ENCODE results near the gene IRF2.

IRF2 gene

DNA sequence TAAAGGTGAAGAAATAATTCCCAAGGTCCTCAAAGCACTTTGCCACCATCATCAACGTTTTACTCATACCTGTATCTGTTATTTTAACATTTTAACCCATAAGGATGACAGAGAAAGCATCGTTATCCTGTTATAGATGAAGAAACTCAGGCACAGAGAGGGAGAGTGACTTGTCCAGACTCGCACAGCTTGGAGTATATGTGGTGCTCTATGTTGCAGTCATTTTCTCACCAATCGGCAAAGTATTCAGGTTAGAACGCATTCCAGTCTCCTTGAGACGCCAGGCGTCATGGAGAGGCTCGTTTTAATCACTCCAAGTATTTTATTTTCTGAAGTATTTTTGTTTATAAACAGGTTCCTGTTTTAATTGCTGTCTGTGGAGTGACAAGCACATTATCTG is 73.5 kb downstream of the IRF2 start:
- peaks cover 24% of the 10 kb centered on the region for H3K36me3 ChIP-seq (ENCODE audit: insufficient read depth, low read depth, low read length)
- H3K4me3 ChIP-seq (ENCODE audit: low read length): peak overlapping the region; percentile 34; the same call in 1 of the 2 replicates
- peak overlapping the region; percentile 80 for H3K27ac ChIP-seq (ENCODE audit: low read length)
- no peaks in the 10 kb centered on the region for H3K27me3 ChIP-seq (ENCODE audit: insufficient read depth, low read length)
- H3K9me3 ChIP-seq (ENCODE audit: insufficient read depth, low read depth, low read length): no peaks in the 10 kb centered on the region
- peaks cover 30% of the 10 kb centered on the region for H3K4me1 ChIP-seq (ENCODE audit: insufficient read depth, low read length)
- peak overlapping the region; percentile 63; the same call in 1 of the 2 replicates for H3K9ac ChIP-seq (ENCODE audit: low read depth, low read length)

DNA sequence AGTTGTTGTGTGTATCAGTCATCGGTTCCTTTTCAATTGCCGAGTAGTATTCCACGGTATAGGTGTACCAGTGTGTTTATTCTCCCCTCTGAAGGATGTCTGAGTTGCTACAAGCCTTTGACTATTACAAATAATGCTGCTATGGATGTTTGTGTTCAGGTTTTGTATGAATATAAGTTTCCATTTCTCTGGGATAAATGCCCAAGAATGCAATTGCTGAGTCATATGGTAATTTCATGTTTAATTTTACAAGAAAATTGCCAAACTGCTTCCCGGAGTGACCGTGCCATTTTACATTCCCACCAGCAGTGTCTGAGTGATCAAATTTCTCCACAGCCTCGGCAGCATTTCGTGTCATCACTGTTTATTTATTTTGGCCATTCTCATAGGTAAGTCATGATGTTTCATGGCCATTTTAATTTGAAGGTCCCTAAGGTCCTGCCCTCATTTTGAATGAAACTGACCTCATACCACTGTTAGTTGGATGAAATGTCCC is 73.9 kb downstream of the IRF2 start:
- H3K27ac ChIP-seq (ENCODE audit: low read length): peak overlapping the region; percentile 43
- H3K4me1 ChIP-seq (ENCODE audit: insufficient read depth, low read length): peaks cover 30% of the 10 kb centered on the region
- no peaks in the 10 kb centered on the region for H3K9me3 ChIP-seq (ENCODE audit: insufficient read depth, low read depth, low read length)
- peaks cover 24% of the 10 kb centered on the region for H3K36me3 ChIP-seq (ENCODE audit: insufficient read depth, low read depth, low read length)
- peak overlapping the region; percentile 63; the same call in 1 of the 2 replicates for H3K9ac ChIP-seq (ENCODE audit: low read depth, low read length)
- H3K27me3 ChIP-seq (ENCODE audit: insufficient read depth, low read length): no peaks in the 10 kb centered on the region
- no peak overlapping the region for H3K4me3 ChIP-seq (ENCODE audit: low read length)

DNA sequence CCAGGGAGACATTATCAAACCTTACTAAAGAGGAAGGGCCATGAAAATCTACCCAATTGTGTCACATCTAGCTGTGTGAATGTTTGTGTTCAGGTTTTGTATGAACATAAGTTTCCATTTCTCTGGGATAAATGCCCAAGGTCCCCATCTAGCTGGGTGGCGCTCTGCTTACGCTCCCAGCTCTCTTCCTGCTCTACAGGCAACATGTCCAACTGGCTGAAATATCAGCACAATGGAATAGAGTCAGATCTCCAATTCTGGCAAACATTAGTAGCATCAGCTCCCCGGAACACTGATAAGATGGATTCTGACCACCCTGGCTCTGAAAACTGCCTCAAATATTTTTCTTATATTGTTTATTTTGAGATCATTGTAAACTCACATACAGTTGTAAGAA is 74.8 kb downstream of the IRF2 start:
- Histone ChIP-seq H3K27ac (ENCODE audit: low read length) (no peak overlapping the region), H3K4me1 (ENCODE audit: insufficient read depth, low read length) (peaks cover 30% of the 10 kb centered on the region), H3K27me3 (ENCODE audit: insufficient read depth, low read length) (no peaks in the 10 kb centered on the region), H3K9me3 (ENCODE audit: insufficient read depth, low read depth, low read length) (no peaks in the 10 kb centered on the region), H3K36me3 (ENCODE audit: insufficient read depth, low read depth, low read length) (peaks cover 28% of the 10 kb centered on the region), H3K9ac (ENCODE audit: low read depth, low read length) (no peak overlapping the region), H3K4me3 (ENCODE audit: low read length) (no peak overlapping the region)

DNA sequence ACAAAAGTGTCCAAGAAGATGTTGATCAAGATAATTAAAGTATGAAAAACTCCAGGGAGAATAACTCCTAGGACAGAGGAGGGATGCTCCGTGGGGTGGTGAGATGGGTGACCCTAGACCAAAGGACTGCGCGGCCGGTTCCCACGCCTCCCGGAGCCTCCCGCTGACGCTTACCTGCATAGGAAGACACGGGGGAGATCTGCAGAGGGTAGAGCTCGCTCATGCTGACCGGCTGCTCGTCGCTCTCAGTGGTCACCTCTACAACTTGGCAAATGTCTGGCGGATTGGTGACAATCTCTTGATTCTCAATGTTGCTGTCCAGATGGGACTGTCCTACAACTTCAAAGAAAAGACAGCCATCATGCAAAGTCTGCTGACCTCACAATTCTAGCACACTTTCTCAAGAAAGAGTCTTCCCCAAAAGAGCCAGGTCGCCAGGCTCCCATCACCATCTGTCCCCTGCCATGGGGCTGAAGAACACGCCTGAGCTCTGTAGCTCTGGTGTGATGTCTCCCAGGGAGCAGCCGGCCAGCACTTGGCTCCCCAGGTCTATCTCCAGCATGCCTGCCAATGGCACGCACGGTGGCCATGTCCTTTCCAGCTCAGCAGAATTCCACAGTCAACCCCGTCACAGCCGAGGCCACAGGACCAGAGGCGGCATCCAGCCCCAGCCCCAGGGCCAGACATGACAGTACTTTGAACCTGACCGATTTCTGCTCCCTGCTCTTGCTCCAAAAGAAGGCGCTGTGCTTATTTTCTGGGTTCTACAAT is 75.4 kb downstream of the IRF2 start:
- no peak overlapping the region for H3K9ac ChIP-seq (ENCODE audit: low read depth, low read length)
- H3K36me3 ChIP-seq (ENCODE audit: insufficient read depth, low read depth, low read length): peaks cover 34% of the 10 kb centered on the region
- H3K27me3 ChIP-seq (ENCODE audit: insufficient read depth, low read length): no peaks in the 10 kb centered on the region
- no peak overlapping the region for H3K4me3 ChIP-seq (ENCODE audit: low read length)
- no peak overlapping the region for H3K27ac ChIP-seq (ENCODE audit: low read length)
- H3K9me3 ChIP-seq (ENCODE audit: insufficient read depth, low read depth, low read length): no peaks in the 10 kb centered on the region
- peaks cover 30% of the 10 kb centered on the region for H3K4me1 ChIP-seq (ENCODE audit: insufficient read depth, low read length)

DNA sequence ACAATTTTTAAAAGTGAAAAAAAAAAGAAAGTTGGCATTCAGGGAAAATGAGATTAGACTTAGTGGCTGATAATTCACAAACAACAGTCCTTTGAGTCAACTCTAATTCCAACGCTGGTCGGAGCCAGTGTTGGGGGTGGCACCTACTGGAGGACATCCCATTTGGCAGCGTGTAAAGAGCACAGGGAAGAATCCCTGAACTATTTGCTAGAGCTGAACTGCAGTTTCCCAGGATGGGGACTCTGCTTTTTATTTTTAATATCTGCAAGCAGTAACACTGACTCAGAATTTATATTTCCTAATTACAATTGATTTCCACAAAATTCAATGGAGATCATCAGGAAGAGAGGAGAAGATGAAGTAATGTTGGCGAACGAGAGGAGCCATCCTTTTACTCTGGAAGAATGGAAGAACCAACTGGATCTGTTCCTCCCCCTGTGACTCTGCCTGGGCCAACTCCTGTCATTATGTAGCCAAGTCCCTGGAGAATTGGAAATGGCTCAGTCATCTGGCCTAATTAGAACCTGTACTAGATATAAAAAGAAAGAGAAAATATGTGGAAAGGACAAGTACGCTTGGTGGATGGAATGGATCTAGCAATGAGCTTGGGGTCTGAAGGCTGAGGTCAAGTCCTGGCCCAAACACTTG is 76.7 kb downstream of the IRF2 start:
- H3K27ac ChIP-seq (ENCODE audit: low read length): no peak overlapping the region
- H3K9me3 ChIP-seq (ENCODE audit: insufficient read depth, low read depth, low read length): no peaks in the 10 kb centered on the region
- H3K4me3 ChIP-seq (ENCODE audit: low read length): no peak overlapping the region
- peaks cover 21% of the 10 kb centered on the region for H3K4me1 ChIP-seq (ENCODE audit: insufficient read depth, low read length)
- H3K36me3 ChIP-seq (ENCODE audit: insufficient read depth, low read depth, low read length): peaks cover 43% of the 10 kb centered on the region
- H3K27me3 ChIP-seq (ENCODE audit: insufficient read depth, low read length): no peaks in the 10 kb centered on the region
- no peak overlapping the region for H3K9ac ChIP-seq (ENCODE audit: low read depth, low read length)

DNA sequence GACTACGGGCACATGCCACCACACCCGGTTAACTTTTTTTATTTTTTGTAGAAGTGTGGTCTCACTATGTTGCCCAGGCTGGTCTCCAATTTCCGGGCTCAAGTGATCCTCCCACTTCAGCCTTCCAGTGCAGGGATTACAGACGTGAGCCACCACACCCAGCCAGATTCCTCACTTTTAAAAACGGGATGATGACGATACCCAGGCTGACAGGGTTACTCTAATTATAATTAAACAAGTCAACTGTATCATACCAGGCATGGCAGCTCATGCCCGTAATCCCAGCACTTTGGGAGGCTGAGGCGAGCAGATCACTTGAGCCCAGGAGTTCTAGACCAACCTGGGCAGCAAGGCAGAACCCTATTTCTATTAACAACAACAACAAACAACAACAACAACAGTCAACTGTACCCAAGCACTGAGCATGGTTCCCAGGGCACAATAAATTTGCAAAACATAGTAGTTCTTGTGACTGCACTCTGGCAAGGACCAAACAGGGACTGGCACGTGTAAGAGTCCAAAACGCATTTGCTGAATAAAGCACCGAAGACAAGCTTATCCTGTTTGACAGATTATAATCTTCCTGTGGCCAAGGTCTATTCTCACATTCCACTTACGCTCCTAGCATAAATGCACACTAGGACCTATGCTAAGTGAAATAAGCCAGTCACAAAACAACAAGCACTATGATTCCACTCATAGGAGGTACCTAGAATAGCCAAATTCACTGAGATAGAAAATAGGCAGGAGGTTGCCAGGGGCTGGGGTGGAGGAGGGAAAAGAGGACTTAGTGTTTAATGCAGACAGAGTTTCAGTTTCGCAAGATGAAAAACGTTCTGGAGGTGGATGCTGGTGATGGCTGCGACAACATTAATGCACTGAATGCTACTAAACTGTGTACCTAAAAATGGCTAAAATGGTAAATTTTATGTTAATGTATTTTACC is 77.5 kb downstream of the IRF2 start:
- H3K4me1 ChIP-seq (ENCODE audit: insufficient read depth, low read length): peaks cover 14% of the 10 kb centered on the region
- H3K4me3 ChIP-seq (ENCODE audit: low read length): no peak overlapping the region
- H3K9me3 ChIP-seq (ENCODE audit: insufficient read depth, low read depth, low read length): no peaks in the 10 kb centered on the region
- no peak overlapping the region for H3K9ac ChIP-seq (ENCODE audit: low read depth, low read length)
- no peak overlapping the region for H3K27ac ChIP-seq (ENCODE audit: low read length)
- H3K36me3 ChIP-seq (ENCODE audit: insufficient read depth, low read depth, low read length): peaks cover 51% of the 10 kb centered on the region
- no peaks in the 10 kb centered on the region for H3K27me3 ChIP-seq (ENCODE audit: insufficient read depth, low read length)

DNA sequence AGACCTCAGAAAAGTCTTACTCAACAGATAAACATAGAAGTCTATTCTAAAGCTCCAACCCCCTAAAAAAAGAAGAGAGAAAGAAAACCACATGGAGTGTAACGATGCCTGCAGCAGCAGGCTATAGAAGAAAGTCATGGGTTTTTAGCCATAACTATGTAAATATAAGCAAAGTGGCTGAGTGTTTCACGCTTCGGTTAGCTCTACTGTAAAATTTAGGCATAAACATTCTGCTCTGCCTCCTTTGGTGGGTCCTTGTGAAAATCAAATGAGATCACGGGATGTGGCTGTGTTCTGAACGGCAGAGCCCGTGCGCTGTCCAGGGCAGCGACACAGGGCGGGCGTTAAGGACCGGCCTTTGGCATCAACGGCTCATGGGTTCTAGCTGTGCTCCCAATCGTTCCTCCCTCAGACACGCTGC is 78.4 kb downstream of the IRF2 start:
- H3K4me3 ChIP-seq (ENCODE audit: low read length): no peak overlapping the region
- H3K36me3 ChIP-seq (ENCODE audit: insufficient read depth, low read depth, low read length): peaks cover 58% of the 10 kb centered on the region
- H3K4me1 ChIP-seq (ENCODE audit: insufficient read depth, low read length): peaks cover 5% of the 10 kb centered on the region; the same call in 1 of the 2 replicates
- H3K27ac ChIP-seq (ENCODE audit: low read length): no peak overlapping the region
- H3K9me3 ChIP-seq (ENCODE audit: insufficient read depth, low read depth, low read length): no peaks in the 10 kb centered on the region
- no peak overlapping the region for H3K9ac ChIP-seq (ENCODE audit: low read depth, low read length)
- no peaks in the 10 kb centered on the region for H3K27me3 ChIP-seq (ENCODE audit: insufficient read depth, low read length)

DNA sequence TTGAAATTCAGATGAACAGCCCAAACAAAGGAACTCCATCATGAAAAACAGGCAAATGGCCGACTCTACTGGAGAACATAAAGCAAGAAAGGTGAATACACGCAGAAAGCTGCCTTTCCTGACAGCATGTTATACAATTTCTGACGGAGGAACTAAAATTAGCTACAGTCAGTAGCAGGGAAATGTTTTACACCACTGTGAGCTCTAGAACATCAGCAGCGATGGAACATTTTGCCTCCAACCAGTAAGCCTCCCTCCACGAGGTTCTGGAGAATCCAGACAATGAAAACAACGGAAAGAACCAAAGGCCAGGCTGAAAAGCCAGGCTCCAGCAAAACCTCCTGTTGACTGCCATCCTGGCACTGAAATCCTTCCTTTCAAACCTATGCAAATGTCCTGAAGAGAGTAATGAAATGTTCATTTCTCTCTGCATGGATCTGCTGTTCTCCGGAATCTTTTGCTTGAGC is 78.9 kb downstream of the IRF2 start:
- Histone ChIP-seq H3K9ac (ENCODE audit: low read depth, low read length) (no peak overlapping the region), H3K36me3 (ENCODE audit: insufficient read depth, low read depth, low read length) (peaks cover 58% of the 10 kb centered on the region), H3K27me3 (ENCODE audit: insufficient read depth, low read length) (no peaks in the 10 kb centered on the region), H3K4me1 (ENCODE audit: insufficient read depth, low read length) (peaks cover under 1% of the 10 kb centered on the region; the same call in 1 of the 2 replicates), H3K9me3 (ENCODE audit: insufficient read depth, low read depth, low read length) (no peaks in the 10 kb centered on the region), H3K4me3 (ENCODE audit: low read length) (no peak overlapping the region), H3K27ac (ENCODE audit: low read length) (no peak overlapping the region)

DNA sequence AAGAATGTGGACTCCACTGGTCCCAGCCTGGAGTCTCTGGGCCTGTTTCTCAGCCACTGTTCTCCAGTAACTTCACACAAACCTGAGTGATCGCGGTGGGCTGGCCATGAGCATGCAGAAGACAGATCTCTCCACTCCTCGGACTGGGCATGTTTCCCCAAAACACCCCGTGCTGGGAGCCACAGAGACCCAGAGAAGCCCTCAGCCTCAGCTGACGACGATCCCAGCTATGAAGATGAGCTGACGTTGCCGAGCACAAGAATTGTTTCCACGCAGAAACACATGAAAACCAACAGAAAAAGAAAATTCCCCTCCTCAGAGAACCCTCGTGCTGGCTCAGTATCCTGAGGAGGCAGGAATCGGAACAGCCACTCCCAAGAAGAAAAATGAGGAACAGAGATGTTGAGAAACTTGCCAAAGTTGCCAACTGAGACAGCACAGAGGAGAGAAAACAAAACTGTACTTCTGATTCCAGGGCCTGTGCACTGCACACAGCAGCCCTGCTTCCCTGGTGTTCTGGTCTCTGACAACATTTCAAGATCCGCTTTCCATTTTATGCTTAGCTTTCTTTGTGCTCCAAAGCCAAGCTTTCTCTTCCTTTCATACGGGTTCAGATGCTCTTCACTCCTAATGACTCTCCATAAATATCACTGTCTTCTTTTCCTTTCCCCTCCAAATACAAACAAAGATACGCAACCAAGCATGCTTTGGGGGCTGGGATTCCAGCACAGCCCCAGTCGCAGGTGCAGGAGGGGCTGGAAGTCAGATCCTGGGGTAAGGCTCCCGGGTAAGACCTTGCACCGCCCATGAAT is 81.4 kb downstream of the IRF2 start:
- no peaks in the 10 kb centered on the region for H3K27me3 ChIP-seq (ENCODE audit: insufficient read depth, low read length)
- no peak overlapping the region for H3K27ac ChIP-seq (ENCODE audit: low read length)
- peaks cover 56% of the 10 kb centered on the region for H3K36me3 ChIP-seq (ENCODE audit: insufficient read depth, low read depth, low read length)
- H3K9me3 ChIP-seq (ENCODE audit: insufficient read depth, low read depth, low read length): no peaks in the 10 kb centered on the region
- H3K4me3 ChIP-seq (ENCODE audit: low read length): no peak overlapping the region
- H3K9ac ChIP-seq (ENCODE audit: low read depth, low read length): no peak overlapping the region
- peaks cover 12% of the 10 kb centered on the region for H3K4me1 ChIP-seq (ENCODE audit: insufficient read depth, low read length)

DNA sequence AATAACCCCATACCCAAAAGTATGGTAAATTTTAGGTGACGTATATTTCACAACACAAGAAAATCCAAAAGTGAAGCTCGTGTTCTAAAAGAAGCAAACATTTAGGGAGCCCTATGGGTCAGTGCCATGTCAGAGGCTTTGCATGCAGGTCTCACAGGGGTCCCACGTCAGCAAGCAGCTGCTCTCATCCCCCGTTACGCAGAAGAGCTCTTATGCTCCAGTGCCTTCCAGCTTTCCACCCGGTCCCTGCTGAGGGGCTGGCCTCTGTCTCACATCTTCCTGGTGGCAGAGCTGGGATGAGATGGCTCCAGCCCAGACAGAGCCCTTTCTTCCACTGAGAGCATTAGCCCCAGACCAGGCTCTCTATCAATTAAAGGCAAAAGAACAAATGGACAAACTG is 82.0 kb downstream of the IRF2 start:
- peaks cover 14% of the 10 kb centered on the region for H3K4me1 ChIP-seq (ENCODE audit: insufficient read depth, low read length)
- no peak overlapping the region for H3K9ac ChIP-seq (ENCODE audit: low read depth, low read length)
- H3K9me3 ChIP-seq (ENCODE audit: insufficient read depth, low read depth, low read length): no peaks in the 10 kb centered on the region
- peaks cover 50% of the 10 kb centered on the region for H3K36me3 ChIP-seq (ENCODE audit: insufficient read depth, low read depth, low read length)
- no peak overlapping the region for H3K4me3 ChIP-seq (ENCODE audit: low read length)
- no peak overlapping the region for H3K27ac ChIP-seq (ENCODE audit: low read length)
- no peaks in the 10 kb centered on the region for H3K27me3 ChIP-seq (ENCODE audit: insufficient read depth, low read length)
